Measurements from ENCODE around the gene SLC6A3.

The SLC6A3 gene

GRCh38 chr5:1448511-1449011 lies 3.3 kb upstream of the SLC6A3 start:
- Histone ChIP-seq H3K27ac (ENCODE audit: insufficient read depth, low read depth, low read length, poor library complexity, severe bottlenecking) (no peak overlapping the region), H3K27me3 (ENCODE audit: control insufficient read depth, insufficient read depth, low read length, poor library complexity, severe bottlenecking) (peaks cover 60% of the 10 kb centered on the region), H3K4me3 (ENCODE audit: insufficient read depth, low read depth, low read length) (no peak overlapping the region), H3K4me1 (ENCODE audit: control insufficient read depth, insufficient read depth, low read length) (no peaks in the 10 kb centered on the region), H3K36me3 (ENCODE audit: control insufficient read depth, insufficient read depth, low read length) (no peaks in the 10 kb centered on the region), H3K9me3 (ENCODE audit: control insufficient read depth, low read length) (no peaks in the 10 kb centered on the region)
- WGBS, 2 experiments, result 88 to 91% methylated on average over 5 of the region's 5 CpGs

- no peaks in the 10 kb centered on the region for H3K9me3 ChIP-seq (ENCODE audit: control insufficient read depth, low read length)
- 80% methylated on average over 16 of the region's 16 CpGs for WGBS, 2 experiments
- H3K36me3 ChIP-seq (ENCODE audit: control insufficient read depth, insufficient read depth, low read length), result no peaks in the 10 kb centered on the region
- H3K4me3 ChIP-seq (ENCODE audit: insufficient read depth, low read depth, low read length), result no peak overlapping the region
- H3K4me1 ChIP-seq (ENCODE audit: control insufficient read depth, insufficient read depth, low read length), result no peaks in the 10 kb centered on the region
- H3K27ac ChIP-seq (ENCODE audit: insufficient read depth, low read depth, low read length, poor library complexity, severe bottlenecking), result no peak overlapping the region
- H3K27me3 ChIP-seq (ENCODE audit: control insufficient read depth, insufficient read depth, low read length, poor library complexity, severe bottlenecking), result peaks cover 67% of the 10 kb centered on the region
Observed at GRCh38 chr5:1447671-1448361, 2.6 kb upstream of the SLC6A3 start.

GRCh38 chr5:1446602-1447343 lies 1.5 kb upstream of the SLC6A3 start:
- Histone ChIP-seq H3K27ac (ENCODE audit: insufficient read depth, low read depth, low read length, poor library complexity, severe bottlenecking) (no peak overlapping the region), H3K27me3 (ENCODE audit: control insufficient read depth, insufficient read depth, low read length, poor library complexity, severe bottlenecking) (peaks cover 78% of the 10 kb centered on the region), H3K4me1 (ENCODE audit: control insufficient read depth, insufficient read depth, low read length) (no peaks in the 10 kb centered on the region), H3K36me3 (ENCODE audit: control insufficient read depth, insufficient read depth, low read length) (no peaks in the 10 kb centered on the region), H3K9me3 (ENCODE audit: control insufficient read depth, low read length) (no peaks in the 10 kb centered on the region), H3K4me3 (ENCODE audit: insufficient read depth, low read depth, low read length) (no peak overlapping the region)
- 41 to 43% methylated on average over 15 to 16 of the region's 16 CpGs for WGBS, 2 experiments

- Histone ChIP-seq H3K27ac (ENCODE audit: insufficient read depth, low read depth, low read length, poor library complexity, severe bottlenecking) (no peak overlapping the region), H3K27me3 (ENCODE audit: control insufficient read depth, insufficient read depth, low read length, poor library complexity, severe bottlenecking) (peaks cover 84% of the 10 kb centered on the region), H3K4me3 (ENCODE audit: insufficient read depth, low read depth, low read length) (no peak overlapping the region), H3K9me3 (ENCODE audit: control insufficient read depth, low read length) (no peaks in the 10 kb centered on the region), H3K4me1 (ENCODE audit: control insufficient read depth, insufficient read depth, low read length) (no peaks in the 10 kb centered on the region), H3K36me3 (ENCODE audit: control insufficient read depth, insufficient read depth, low read length) (no peaks in the 10 kb centered on the region)
- WGBS, 2 experiments, result 2 to 3% methylated on average over 86 to 91 of the region's 92 CpGs
Observed at GRCh38 chr5:1445689-1446601, 705 bp upstream of the SLC6A3 start.

- H3K4me3 ChIP-seq (ENCODE audit: insufficient read depth, low read depth, low read length), result peak overlapping the region; percentile 20
- peaks cover 87% of the 10 kb centered on the region for H3K27me3 ChIP-seq (ENCODE audit: control insufficient read depth, insufficient read depth, low read length, poor library complexity, severe bottlenecking)
- H3K36me3 ChIP-seq (ENCODE audit: control insufficient read depth, insufficient read depth, low read length), result no peaks in the 10 kb centered on the region
- H3K4me1 ChIP-seq (ENCODE audit: control insufficient read depth, insufficient read depth, low read length), result no peaks in the 10 kb centered on the region
- no peak overlapping the region for H3K27ac ChIP-seq (ENCODE audit: insufficient read depth, low read depth, low read length, poor library complexity, severe bottlenecking)
- no peaks in the 10 kb centered on the region for H3K9me3 ChIP-seq (ENCODE audit: control insufficient read depth, low read length)
- WGBS, 2 experiments, result 8 to 9% methylated on average over 68 of the region's 68 CpGs
Observed at GRCh38 chr5:1444361-1445189, 665 bp downstream of the SLC6A3 start.

GRCh38 chr5:1443991-1444360 lies 1.3 kb downstream of the SLC6A3 start:
- peaks cover 82% of the 10 kb centered on the region for H3K27me3 ChIP-seq (ENCODE audit: control insufficient read depth, insufficient read depth, low read length, poor library complexity, severe bottlenecking)
- H3K4me3 ChIP-seq (ENCODE audit: insufficient read depth, low read depth, low read length), result no peak overlapping the region
- 55 to 57% methylated on average over 15 of the region's 15 CpGs for WGBS, 2 experiments
- H3K9me3 ChIP-seq (ENCODE audit: control insufficient read depth, low read length), result no peaks in the 10 kb centered on the region
- H3K27ac ChIP-seq (ENCODE audit: insufficient read depth, low read depth, low read length, poor library complexity, severe bottlenecking), result no peak overlapping the region
- no peaks in the 10 kb centered on the region for H3K36me3 ChIP-seq (ENCODE audit: control insufficient read depth, insufficient read depth, low read length)
- H3K4me1 ChIP-seq (ENCODE audit: control insufficient read depth, insufficient read depth, low read length), result no peaks in the 10 kb centered on the region

- no peaks in the 10 kb centered on the region for H3K4me1 ChIP-seq (ENCODE audit: control insufficient read depth, insufficient read depth, low read length)
- 84% methylated on average over 9 of the region's 9 CpGs for WGBS, 2 experiments
- no peaks in the 10 kb centered on the region for H3K9me3 ChIP-seq (ENCODE audit: control insufficient read depth, low read length)
- peaks cover 79% of the 10 kb centered on the region for H3K27me3 ChIP-seq (ENCODE audit: control insufficient read depth, insufficient read depth, low read length, poor library complexity, severe bottlenecking)
- no peak overlapping the region for H3K4me3 ChIP-seq (ENCODE audit: insufficient read depth, low read depth, low read length)
- no peak overlapping the region for H3K27ac ChIP-seq (ENCODE audit: insufficient read depth, low read depth, low read length, poor library complexity, severe bottlenecking)
- no peaks in the 10 kb centered on the region for H3K36me3 ChIP-seq (ENCODE audit: control insufficient read depth, insufficient read depth, low read length)
Observed at GRCh38 chr5:1443171-1443570, 2.1 kb downstream of the SLC6A3 start.

GRCh38 chr5:1442222-1443145 lies 2.8 kb downstream of the SLC6A3 start:
- 82 to 83% methylated on average over 36 of the region's 36 CpGs for WGBS, 2 experiments
- peaks cover 73% of the 10 kb centered on the region for H3K27me3 ChIP-seq (ENCODE audit: control insufficient read depth, insufficient read depth, low read length, poor library complexity, severe bottlenecking)
- H3K9me3 ChIP-seq (ENCODE audit: control insufficient read depth, low read length), result no peaks in the 10 kb centered on the region
- no peaks in the 10 kb centered on the region for H3K4me1 ChIP-seq (ENCODE audit: control insufficient read depth, insufficient read depth, low read length)
- H3K36me3 ChIP-seq (ENCODE audit: control insufficient read depth, insufficient read depth, low read length), result no peaks in the 10 kb centered on the region
- no peak overlapping the region for H3K4me3 ChIP-seq (ENCODE audit: insufficient read depth, low read depth, low read length)
- H3K27ac ChIP-seq (ENCODE audit: insufficient read depth, low read depth, low read length, poor library complexity, severe bottlenecking), result no peak overlapping the region

Data from ectodermal cell (in vitro differentiated cells).